Heart left ventricle (tissue), 16 donors: ENCODE measurements around the gene STK32C. TPM values are rescaled to one million over a fixed set of nuclear protein-coding genes. Genes with fewer than 3 reads are reported as not detected.

ENCODE experiments used
- ATAC-seq, 4 donors: fragments of 200-7000 bp; cut with Tn5 transposase; one replicate each; pipeline ENCODE4 v1.9.1; 2020 to 2022; ENCODE audit warnings: moderate library complexity in 4 of 4, mild to moderate bottlenecking in 3 of 4, moderate number of reproducible peaks in 1 of 4
- DNase-seq, 5 donors: peaks; one replicate each; pipeline ENCODE4 v3.0.0-alpha.2; 2020
- H3K27ac ChIP-seq, 12 donors: fragments of 200-600 bp; sonication (generic) in 4 of 12; one replicate each; pipeline versions ENCODE4 v1.5.0 to v1.8.0; 2016 to 2022; ENCODE audit warnings: mild to moderate bottlenecking in 2 of 12
- H3K27me3 ChIP-seq, 9 donors: fragments of 200-600 bp; sonication (generic) in 2 of 9; one replicate each; pipeline versions ENCODE4 v1.5.1 to v1.8.0; 2016 to 2022; ENCODE audit warnings: mild to moderate bottlenecking in 3 of 9
- H3K36me3 ChIP-seq, 9 donors: fragments of 200-600 bp; sonication (generic) in 2 of 9; one replicate each; pipeline versions ENCODE4 v1.5.0 to v1.8.0; 2018 to 2022; ENCODE audit warnings: mild to moderate bottlenecking in 2 of 9
- H3K4me1 ChIP-seq, 12 donors: fragments of 200-600 bp; sonication (generic) in 4 of 12; one replicate each; pipeline versions ENCODE4 v1.5.0 to v1.8.0; 2016 to 2022; ENCODE audit warnings: mild to moderate bottlenecking in 3 of 12
- H3K4me3 ChIP-seq, 12 donors: fragments of 200-600 bp; sonication (generic) in 4 of 12; one replicate each; pipeline versions ENCODE4 v1.5.0 to v1.8.0; 2017 to 2022; ENCODE audit warnings: mild to moderate bottlenecking in 9 of 12, moderate library complexity in 4 of 12
- H3K9me3 ChIP-seq, 12 donors: fragments of 200-600 bp; sonication (generic) in 4 of 12; one replicate each; pipeline versions ENCODE4 v1.5.0 to v1.8.0; 2016 to 2022; ENCODE audit warnings: mild to moderate bottlenecking in 1 of 12
- CTCF ChIP-seq, 12 donors: fragments of 200-600 bp; sonication (generic) in 4 of 12; IDR thresholded peaks; one replicate each; pipeline versions ENCODE4 v1.5.0 to v1.8.0; 2018 to 2022; ENCODE audit warnings: antibody characterized with exemption in 12 of 12, mild to moderate bottlenecking in 5 of 12
- POLR2A ChIP-seq, 2 donors: fragments of 450-650 bp; IDR thresholded peaks; one replicate each; pipeline ENCODE4 v1.6.1; 2017; ENCODE audit warnings: antibody characterized with exemption in 2 of 2, mild to moderate bottlenecking in 2 of 2, moderate library complexity in 2 of 2
- WGBS, 4 donors: extraction: QIAGEN DNeasy Blood & Tissue Kit in 2 of 4; methylation state at CpG; one replicate each; pipeline versions ENCODE4 v1.1.5 to v1.1.7; 2013 to 2018; 5-methylcytosine and 5-hydroxymethylcytosine counted together
- intact Hi-C, 10 donors: fragments of 100-400 bp; cut with DNase I; formaldehyde crosslinking; loops; one replicate each; pipeline versions ENCODE4 v1.11.1 to v1.14.2; 2022
- polyA plus RNA-seq, 2 donors: library from polyadenylated mRNA; stranded (reverse); fragments of 200-250 nt; gene quantifications; one replicate each; pipeline ENCODE4 v1.2.3, GENCODE V29; 2013
- total RNA-seq, 9 donors: library from RNA; depleted of rRNA in 2 of 9; stranded (reverse); fragments of >200 nt in 2 of 9; fragmentation: NEBNext Ultra II Directional in 3 of 9; extraction: Animal tissue kit (Norgen Biotek cat#: 25700) in 3 of 9; gene quantifications; one replicate each; pipeline versions ENCODE4 v1.1.0 to v1.2.4, GENCODE V29; 2016 to 2023
- donor health status: ischemic (EF 13 %, LVEDD 7.1; RV severe dilation, severe dysfunction).
- donor health status: healthy with polysubstance abuse.
- donor health status: DM: no; HTN: yes; CAD: no.
- donor health status: DM: no; HTN: no; CAD: no.
- donor health status: ischemic (EF 25% LVEDD 6.9; RV normal size, moderate dysfunction).
- donor health status: ischemic (EF 25% LVEDD 5.7; RV mildly dilated, moderate dysfunction).
- donor health status: healthy.
- donor health status: DM: yes; HTN: yes; CAD: no.
- donor health status: ischemic (EF 35%, LVEDD 5.7; RV mildly dilated, moderate dysfunction).
- donor health status: nonischemic (EF 11% LVEDD 7.7; RV severe dilation, severe dysfunction).
- donor health status: DM: yes; HTN: yes; CAD: no.
- donor health status: PGD.
- donor health status: ischemic (EF 29% LVEDD 5.4; RV normal size, mild dysfunction).
- donor health status: nonischemic (EF 23%, LVEDD 6.1; RV moderate dilation, normal function).

STK32C gene
- total and polyA plus RNA-seq, 11 donors: 3.8 to 9.8 (median 6.2) TPM

GRCh38 chr10:132314336-132314735 is 6.6 kb upstream of the STK32C start:
- Histone ChIP-seq H3K27ac (no peak overlapping the region), H3K36me3 (no peaks in the 10 kb centered on the region), H3K27me3 (no peaks in the 10 kb centered on the region), H3K9me3 (peaks cover 0 to 11% (median 0%) of the 10 kb centered on the region in 12 donors), H3K4me3 (no peak overlapping the region), H3K4me1 (peaks cover 0 to 7% (median 0%) of the 10 kb centered on the region in 12 donors)
- DNase-seq (no peak), ATAC-seq (no peak)
- WGBS, 4 donors: 96 to 98% (median 97%) methylated on average over 4 of the region's 4 CpGs
- TF ChIP-seq POLR2A (IDR thresholded peaks at IDR 0.05) (no peak), CTCF (IDR thresholded peaks at IDR 0.05) (no peak)
- intact Hi-C loops: no loop called here

GRCh38 chr10:132313865-132314264 is 6.1 kb upstream of the STK32C start:
- peaks cover 0 to 11% (median 0%) of the 10 kb centered on the region in 12 donors for H3K9me3 ChIP-seq
- H3K36me3 ChIP-seq: no peaks in the 10 kb centered on the region
- no peak overlapping the region for H3K4me3 ChIP-seq
- H3K27ac ChIP-seq: no peak overlapping the region
- ATAC-seq: no peak
- DNase-seq: peak in 1 of 5 donors; percentile 7
- intact Hi-C loops: no loop called here
- TF ChIP-seq POLR2A (IDR thresholded peaks at IDR 0.05) (no peak), CTCF (IDR thresholded peaks at IDR 0.05) (no peak)
- H3K27me3 ChIP-seq: no peaks in the 10 kb centered on the region
- 95 to 100% (median 96%) methylated on average over 6 of the region's 6 CpGs for WGBS, 4 donors
- peaks cover 0 to 9% (median 1%) of the 10 kb centered on the region in 12 donors for H3K4me1 ChIP-seq

GRCh38 chr10:132313305-132313704 is 5.6 kb upstream of the STK32C start:
- DNase-seq: peak in 1 of 5 donors; percentile 19
- 90 to 95% (median 91%) methylated on average over 12 of the region's 12 CpGs for WGBS, 4 donors
- intact Hi-C loops: no loop called here
- H3K27me3 ChIP-seq: no peaks in the 10 kb centered on the region
- no peak for ATAC-seq
- no peak overlapping the region for H3K4me3 ChIP-seq
- H3K27ac ChIP-seq: no peak overlapping the region
- peaks cover 0 to 11% (median 0%) of the 10 kb centered on the region in 12 donors for H3K9me3 ChIP-seq
- H3K36me3 ChIP-seq: no peaks in the 10 kb centered on the region
- peaks cover 0 to 14% (median 6%) of the 10 kb centered on the region in 12 donors for H3K4me1 ChIP-seq
- TF ChIP-seq POLR2A (IDR thresholded peaks at IDR 0.05): no peak
- TF ChIP-seq CTCF (IDR thresholded peaks at IDR 0.05): no peak

GRCh38 chr10:132311338-132311939 is 3.7 kb upstream of the STK32C start:
- H3K9me3 ChIP-seq: peaks cover 0 to 11% (median 0%) of the 10 kb centered on the region in 12 donors
- intact Hi-C loops: loop anchor here in 1 of 10 donors (2.0 kb wide), 1 partner anchor 19 kb away; no protein-coding TSS in a partner anchor
- WGBS, 4 donors: 61 to 76% (median 65%) methylated on average over 18 of the region's 18 CpGs
- H3K27me3 ChIP-seq: no peaks in the 10 kb centered on the region
- H3K36me3 ChIP-seq: no peaks in the 10 kb centered on the region
- no peak overlapping the region for H3K27ac ChIP-seq
- H3K4me1 ChIP-seq: peaks cover 0 to 24% (median 15%) of the 10 kb centered on the region in 12 donors
- ATAC-seq (no peak), DNase-seq (peak in 1 of 5 donors; percentile 21)
- TF ChIP-seq POLR2A (IDR thresholded peaks at IDR 0.05): no peak
- no peak for TF ChIP-seq CTCF (IDR thresholded peaks at IDR 0.05)
- H3K4me3 ChIP-seq: no peak overlapping the region
